Measurements from ENCODE around the gene IGFLR1.
"Not testable (repeated sequence)": the region's sequence is repeated elsewhere in the genome, so short reads cannot be mapped to it uniquely, and the experiment has no call there.

Gene IGFLR1

GRCh38 chr19:35739275-35740107, 2.8 kb downstream of the IGFLR1 start:
- DNase-seq = no peak

GRCh38 chr19:35738887-35739229, 3.4 kb downstream of the IGFLR1 start:
- DNase-seq = no peak

GRCh38 chr19:35738021-35738886, 4.0 kb downstream of the IGFLR1 start:
- DNase-seq = no peak

GRCh38 chr19:35736913-35737886, 5.1 kb downstream of the IGFLR1 start:
- peak; percentile 42 for DNase-seq

GRCh38 chr19:35734889-35735288, 7.4 kb downstream of the IGFLR1 start:
- DNase-seq = no peak

GRCh38 chr19:35734273-35734672, 8.0 kb downstream of the IGFLR1 start:
- no peak for DNase-seq

- no peak for DNase-seq
Measured at GRCh38 chr19:35733180-35734125, 8.8 kb downstream of the IGFLR1 start.

- no peak for DNase-seq
Measured at GRCh38 chr19:35732540-35733179, 9.6 kb downstream of the IGFLR1 start.

- DNase-seq = no peak
Measured at GRCh38 chr19:35731779-35732405, 10.4 kb downstream of the IGFLR1 start.

- DNase-seq = no peak
Measured at GRCh38 chr19:35731353-35731752, 10.9 kb downstream of the IGFLR1 start.

- no peak for DNase-seq
Measured at GRCh38 chr19:35730326-35730725, 11.9 kb downstream of the IGFLR1 start.

GRCh38 chr19:35729763-35730162, 12.5 kb downstream of the IGFLR1 start:
- no peak for DNase-seq

GRCh38 chr19:35729021-35729420, 13.2 kb downstream of the IGFLR1 start:
- no peak for DNase-seq

- DNase-seq = no peak
Measured at GRCh38 chr19:35727956-35728706, 14.1 kb downstream of the IGFLR1 start.

GRCh38 chr19:35727053-35727955, 14.9 kb downstream of the IGFLR1 start:
- no peak for DNase-seq

GRCh38 chr19:35725216-35725861, 16.9 kb downstream of the IGFLR1 start:
- DNase-seq = no peak

- no peak for DNase-seq
Measured at GRCh38 chr19:35724560-35724959, 17.7 kb downstream of the IGFLR1 start.

- DNase-seq = not testable (repeated sequence)
Measured at GRCh38 chr19:35724132-35724531, 18.1 kb downstream of the IGFLR1 start.
